CD14-positive monocyte (primary cell): ENCODE results near the gene CCDC88C. TPM values are rescaled to one million over a fixed set of nuclear protein-coding genes. Genes with fewer than 3 reads are reported as not detected.
A peak's percentile ranks its signal among the peaks of the same experiment; 100 is the strongest.

Experiments
- DNase-seq, 3 donors: peaks; one replicate each; pipeline ENCODE4 v3.0.0-alpha.2; 2011 to 2022
- H2AFZ ChIP-seq: 2 replicates; pipeline ENCODE4 v1.6.0; 2012; ENCODE audit warnings: mild to moderate bottlenecking, low read depth, low read length, inconsistent platforms; ENCODE audit not compliant: insufficient read depth, poor library complexity, severe bottlenecking
- H3K27ac ChIP-seq, 2 donors: 1 replicate in 1 of 2; 2 replicates in 1 of 2; pipeline ENCODE4 v1.5.1; 2012 to 2013; ENCODE audit warnings: low read length in 2 of 2, control low read depth in 1 of 2, inconsistent platforms in 1 of 2, low read depth in 1 of 2, mild to moderate bottlenecking in 1 of 2
- H3K27me3 ChIP-seq, 2 donors: one replicate each; pipeline versions ENCODE4 v1.6.0 to v1.6.1; 2011 to 2013; ENCODE audit warnings: low read length in 2 of 2; ENCODE audit not compliant: control insufficient read depth in 2 of 2, insufficient read depth in 2 of 2
- H3K36me3 ChIP-seq, 2 donors: replicated peaks in 1 of 2; 1 replicate in 1 of 2; 2 replicates in 1 of 2; pipeline versions ENCODE4 v1.5.1 to v1.6.1; 2012 to 2013; ENCODE audit warnings: low read length in 2 of 2, control low read depth in 1 of 2, inconsistent platforms in 1 of 2, mild to moderate bottlenecking in 1 of 2; ENCODE audit not compliant: insufficient read depth in 2 of 2, control insufficient read depth in 1 of 2
- H3K4me1 ChIP-seq, 2 donors: 1 replicate in 1 of 2; 2 replicates in 1 of 2; pipeline versions ENCODE4 v1.5.1 to v1.6.1; 2012 to 2013; ENCODE audit warnings: low read length in 2 of 2, control low read depth in 1 of 2, inconsistent platforms in 1 of 2, mild to moderate bottlenecking in 1 of 2, moderate library complexity in 1 of 2; ENCODE audit not compliant: insufficient read depth in 2 of 2, control insufficient read depth in 1 of 2
- H3K4me2 ChIP-seq: replicated peaks from 2 replicates; pipeline ENCODE3; 2012; ENCODE audit warnings: low read length, moderate library complexity, mild to moderate bottlenecking; ENCODE audit not compliant: poor library complexity, severe bottlenecking; ENCODE audit errors: extremely low read depth
- H3K4me3 ChIP-seq, 3 experiments: fragments of 200-600 bp in 1 of 3; sonication (generic) in 1 of 3; replicated peaks in 1 of 3; 1 replicate in 2 of 3; 2 replicates in 1 of 3; pipeline ENCODE4 v1.5.1; 2011 to 2013; ENCODE audit warnings: low read length in 3 of 3, mild to moderate bottlenecking in 3 of 3, control low read depth in 2 of 3, low read depth in 2 of 3, inconsistent platforms in 1 of 3, moderate library complexity in 1 of 3
- H3K79me2 ChIP-seq: 2 replicates; pipeline ENCODE4 v1.6.0; 2012; ENCODE audit warnings: mild to moderate bottlenecking, control low read depth, inconsistent platforms, low read length, moderate library complexity; ENCODE audit not compliant: insufficient read depth
- H3K9ac ChIP-seq: 2 replicates; pipeline ENCODE4 v1.6.0; 2017; ENCODE audit warnings: low read length, mild to moderate bottlenecking; ENCODE audit not compliant: insufficient read depth, poor library complexity, severe bottlenecking
- H3K9me3 ChIP-seq, 2 donors: replicated peaks in 1 of 2; 1 replicate in 1 of 2; 2 replicates in 1 of 2; pipeline versions ENCODE4 v1.5.1 to v1.6.1; 2012 to 2013; ENCODE audit warnings: low read length in 2 of 2, control low read depth in 1 of 2; ENCODE audit not compliant: control insufficient read depth in 1 of 2, insufficient read depth in 1 of 2
- H4K20me1 ChIP-seq: 2 replicates; pipeline ENCODE4 v1.6.0; 2012; ENCODE audit warnings: mild to moderate bottlenecking, low read length, control low read depth, moderate library complexity; ENCODE audit not compliant: insufficient read depth
- H3K27ac Mint-ChIP-seq, 7 donors: one replicate each; pipeline ENCODE4 v1.8.0; 2020; ENCODE audit warnings: mild to moderate bottlenecking in 7 of 7, mixed read lengths in 7 of 7, moderate library complexity in 6 of 7, inconsistent platforms in 2 of 7
- H3K27me3 Mint-ChIP-seq, 3 donors: one replicate each; pipeline ENCODE4 v1.8.0; 2021 to 2022; ENCODE audit warnings: low read depth in 3 of 3, mild to moderate bottlenecking in 3 of 3, mixed read lengths in 3 of 3, moderate library complexity in 3 of 3, inconsistent platforms in 1 of 3
- H3K36me3 Mint-ChIP-seq, 2 donors: one replicate each; pipeline ENCODE4 v1.8.0; 2020; ENCODE audit warnings: mixed read lengths in 2 of 2, inconsistent platforms in 1 of 2, mild to moderate bottlenecking in 1 of 2
- H3K4me1 Mint-ChIP-seq: one replicate; pipeline ENCODE4 v1.8.0; 2020; ENCODE audit warnings: mild to moderate bottlenecking, mixed read lengths
- H3K4me3 Mint-ChIP-seq, 2 donors: one replicate each; pipeline ENCODE4 v1.8.0; 2020; ENCODE audit warnings: mild to moderate bottlenecking in 2 of 2, mixed read lengths in 2 of 2, moderate library complexity in 1 of 2
- H3K9me3 Mint-ChIP-seq, 7 donors: one replicate each; pipeline ENCODE4 v1.8.0; 2020 to 2022; ENCODE audit warnings: mixed read lengths in 7 of 7, mild to moderate bottlenecking in 6 of 7, moderate library complexity in 6 of 7, inconsistent platforms in 2 of 7
- CTCF ChIP-seq: fragments of 200-600 bp; IDR thresholded peaks from one replicate; pipeline ENCODE4 v1.8.0; 2022; ENCODE audit warnings: antibody characterized with exemption, mild to moderate bottlenecking
- WGBS: methylation state at CpG from one replicate; pipeline ENCODE4 v1.1.5; 2013; ENCODE audit warnings: missing lambda C conversion rate; ENCODE audit not compliant: insufficient coverage; 5-methylcytosine and 5-hydroxymethylcytosine counted together
- intact Hi-C, 2 donors: fragments of 100-400 bp; cut with micrococcal nuclease; formaldehyde crosslinking; loops; one replicate each; pipeline versions ENCODE4 v1.15.0 to v1.15.1; 2023
- polyA plus RNA-seq, 3 donors: library from polyadenylated mRNA; depleted of rRNA in 1 of 3; unstranded in 2 of 3; stranded (reverse) in 1 of 3; fragments of 300-500 nt in 2 of 3; fragments of >200 nt in 1 of 3; fragmentation: Illumina TruSeq in 2 of 3; gene quantifications; 1 replicate in 2 of 3; 2 replicates in 1 of 3; pipeline ENCODE4 v1.2.3, GENCODE V29; 2012 to 2021

CCDC88C gene
- polyA plus RNA-seq, 3 donors, result 11.6 to 69.7 (median 12.3) TPM

- Mint-ChIP-seq H3K9me3 (no peaks in the 10 kb centered on the region), H3K27me3 (peaks cover 0 to 2% (median 0%) of the 10 kb centered on the region in 3 donors), H3K36me3 (peaks cover 42 to 48% of the 10 kb centered on the region in 2 donors), H3K27ac (peak overlapping the region; percentile 77 to 92 (median 86)), H3K4me1 (peaks cover 87% of the 10 kb centered on the region), H3K4me3 (peak overlapping the region; percentile 43 to 82)
- intact Hi-C loops, result no loop called here
- Histone ChIP-seq H3K4me1 (peaks cover 70 to 71% of the 10 kb centered on the region in 2 donors), H4K20me1 (peaks cover 96% of the 10 kb centered on the region), H3K4me2 (peak overlapping the region; percentile 58), H3K79me2 (peaks cover 99% of the 10 kb centered on the region), H3K4me3 (peak overlapping the region in 1 of 3 experiments; percentile 42), H3K27ac (peak overlapping the region; percentile 60 to 69), H3K9ac (peak overlapping the region; percentile 29), H3K9me3 (no peaks in the 10 kb centered on the region), H2AFZ (peak overlapping the region; percentile 38), H3K36me3 (peaks cover 34 to 39% of the 10 kb centered on the region in 2 donors), H3K27me3 (no peaks in the 10 kb centered on the region)
- peak in 1 of 3 donors; percentile 23 for DNase-seq
- no peak for TF ChIP-seq CTCF
- WGBS, result 29% methylated on average over 9 of the region's 18 CpGs
Observed at GRCh38 chr14:91402771-91403600, 14.6 kb downstream of the CCDC88C start.

DNA sequence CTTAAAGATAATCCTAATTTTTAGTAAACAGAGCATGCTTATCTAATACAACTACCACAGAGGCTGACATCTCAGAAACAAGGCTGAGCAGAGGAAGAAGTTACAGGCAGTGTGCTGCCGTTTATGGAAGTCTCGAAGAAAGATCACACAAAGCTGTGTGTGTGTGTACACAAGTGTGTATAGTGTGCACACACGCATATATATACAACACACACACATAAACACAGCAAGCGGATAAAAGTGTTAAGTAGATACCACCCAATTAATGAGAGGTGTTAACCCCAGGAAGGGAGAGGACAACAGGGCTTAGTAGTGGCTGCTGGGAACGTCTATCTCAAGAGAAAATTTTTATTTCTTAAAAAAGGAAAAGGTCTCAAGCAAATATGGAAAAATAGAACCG lies 15.3 kb downstream of the CCDC88C start:
- Histone ChIP-seq H3K4me3 (no peak overlapping the region), H3K9me3 (no peaks in the 10 kb centered on the region), H3K27me3 (no peaks in the 10 kb centered on the region), H3K36me3 (peaks cover 27 to 33% of the 10 kb centered on the region in 2 donors), H3K4me1 (peaks cover 76 to 77% of the 10 kb centered on the region in 2 donors), H3K4me2 (peak overlapping the region; percentile 58), H2AFZ (no peak overlapping the region), H3K79me2 (peaks cover 99% of the 10 kb centered on the region), H4K20me1 (peaks cover 95% of the 10 kb centered on the region), H3K9ac (no peak overlapping the region), H3K27ac (peak overlapping the region in 1 of 2 donors; percentile 69)
- peaks cover 0 to 2% (median 0%) of the 10 kb centered on the region in 3 donors for H3K27me3 Mint-ChIP-seq
- H3K27ac Mint-ChIP-seq, result peak overlapping the region; percentile 77 to 92 (median 86)
- H3K9me3 Mint-ChIP-seq, result no peaks in the 10 kb centered on the region
- H3K4me1 Mint-ChIP-seq, result peaks cover 91% of the 10 kb centered on the region
- no peak for TF ChIP-seq CTCF
- intact Hi-C loops, result no loop called here
- peak overlapping the region; percentile 43 to 82 for H3K4me3 Mint-ChIP-seq
- DNase-seq, result no peak
- peaks cover 37 to 42% of the 10 kb centered on the region in 2 donors for H3K36me3 Mint-ChIP-seq
- no CpG with 5 or more reads among the region's 6 CpGs for WGBS
